K562 (cell line): ENCODE data around the gene SLC15A1. TPM values are rescaled to one million over a fixed set of nuclear protein-coding genes. Genes with fewer than 3 reads are reported as not detected.

Experiments
- ATAC-seq: fragments of 200-7000 bp; cut with Tn5 transposase; 3 replicates; pipeline ENCODE4 v1.9.1; 2020; ENCODE audit warnings: moderate library complexity
- BruUV-seq: library from RNA; stranded (reverse); fragments of 400-500 nt; replicated peaks from 2 replicates; lab custom pipeline; 2021; lab: Mats Ljungman, UMichigan
- CTCF ChIA-PET: fragments of 300-600 bp; formaldehyde crosslinking; extraction: SDS; loops from one replicate; lab custom pipeline; 2021; ENCODE audit warnings: low intra/inter-chr PET ratio; lab: Yijun Ruan, JAX
- POLR2A ChIA-PET: fragments of 300-600, 350-650 bp; sonication (Branson Sonifier 250); formaldehyde crosslinking; extraction: SDS; loops from one replicate; lab custom pipeline; 2021; ENCODE audit warnings: antibody characterized with exemption, inconsistent platforms; lab: Yijun Ruan, JAX
- DNase-seq, 4 experiments: peaks; one replicate each; pipeline versions ENCODE4 v3.0.0 to v3.0.0-alpha.2; 2011 to 2018; ENCODE audit warnings: low spot score in 3 of 4, mixed read lengths in 3 of 4; ENCODE audit errors: extremely low read depth in 1 of 4
- FAIRE-seq: peaks from 2 replicates; lab custom pipeline; 2011; peaks lifted over from hg19 to GRCh38; lab: Jason Lieb, UNC
- H2AFZ ChIP-seq: 2 replicates; pipeline ENCODE4 v1.6.0; 2011; ENCODE audit warnings: low read depth, low read length, control low read depth, inconsistent platforms
- H3K27ac ChIP-seq: fragments of 200-600 bp; 3 replicates; pipeline ENCODE4 v1.8.0; 2011; ENCODE audit warnings: low read depth, mild to moderate bottlenecking, control low read depth, inconsistent platforms, low read length, moderate library complexity, mixed read lengths; ENCODE audit errors: extremely low read depth
- H3K27me3 ChIP-seq, 2 experiments: fragments of 300-600 bp in 1 of 2; 2 replicates in 1 of 2; 3 replicates in 1 of 2; pipeline versions ENCODE4 v1.6.0 to v1.8.0; 2011; ENCODE audit warnings: inconsistent platforms in 2 of 2, low read length in 2 of 2, mild to moderate bottlenecking in 1 of 2, mixed read lengths in 1 of 2, moderate library complexity in 1 of 2; ENCODE audit not compliant: control insufficient read depth in 2 of 2, insufficient read depth in 2 of 2
- H3K36me3 ChIP-seq: fragments of 300-600 bp; 3 replicates; pipeline ENCODE4 v1.8.0; 2011; ENCODE audit warnings: mild to moderate bottlenecking, low read length, inconsistent platforms; ENCODE audit not compliant: control insufficient read depth, insufficient read depth
- H3K4me1 ChIP-seq, 2 experiments: fragments of 200-600 bp in 1 of 2; replicated peaks in 1 of 2; 2 replicates in 1 of 2; 3 replicates in 1 of 2; pipeline versions ENCODE4 v1.5.1 to v1.8.0; 2011; ENCODE audit warnings: inconsistent platforms in 2 of 2, low read length in 2 of 2, mild to moderate bottlenecking in 1 of 2, mixed read lengths in 1 of 2, moderate library complexity in 1 of 2; ENCODE audit not compliant: control insufficient read depth in 2 of 2, insufficient read depth in 2 of 2
- H3K4me2 ChIP-seq: 2 replicates; pipeline ENCODE4 v1.6.1; 2011; ENCODE audit warnings: low read length, control low read depth, inconsistent platforms, mixed read lengths; ENCODE audit not compliant: insufficient read depth
- H3K4me3 ChIP-seq: fragments of 200-600 bp; sonication (generic), shearing (Covaris generic); 2 replicates; pipeline ENCODE4 v1.5.1; 2016; ENCODE audit warnings: control low read depth, inconsistent platforms
- H3K79me2 ChIP-seq: fragments of 200-600 bp; 3 replicates; pipeline ENCODE4 v1.8.0; 2011; ENCODE audit warnings: low read length, inconsistent platforms; ENCODE audit not compliant: control insufficient read depth, insufficient read depth
- H3K9ac ChIP-seq, 2 experiments: 2 replicates each; pipeline versions ENCODE4 v1.6.0 to v1.6.1; 2011; ENCODE audit warnings: low read depth in 2 of 2, low read length in 2 of 2, control low read depth in 1 of 2, inconsistent platforms in 1 of 2, mild to moderate bottlenecking in 1 of 2, mixed read lengths in 1 of 2; ENCODE audit not compliant: insufficient read depth in 1 of 2
- H3K9me1 ChIP-seq: one replicate; pipeline ENCODE4 v1.6.0; 2011; ENCODE audit warnings: inconsistent platforms, mild to moderate bottlenecking, low read length, moderate library complexity; ENCODE audit not compliant: control insufficient read depth, insufficient read depth
- H3K9me3 ChIP-seq: replicated peaks from 2 replicates; pipeline ENCODE4 v1.5.1; 2011; ENCODE audit warnings: low read depth, low read length, inconsistent platforms; ENCODE audit not compliant: control insufficient read depth, insufficient read depth
- H4K20me1 ChIP-seq: replicated peaks from 2 replicates; pipeline ENCODE4 v1.6.1; 2011; ENCODE audit warnings: low read length, inconsistent platforms, mixed read lengths; ENCODE audit not compliant: control insufficient read depth, insufficient read depth
- CEBPG ChIP-seq, 3 experiments: fragments of 200-800 bp in 1 of 3; sonication (Bioruptor generic) in 1 of 3; sonication (generic) in 1 of 3; formaldehyde crosslinking in 1 of 3; IDR thresholded peaks in 2 of 3; conservative IDR thresholded peaks in 1 of 3; 2 replicates each; pipeline versions ENCODE4 v1.6.1 to v1.8.0; 2016 to 2022; ENCODE audit warnings: missing compliant biosample characterization in 2 of 3, missing genetic modification characterization in 2 of 3, mild to moderate bottlenecking in 1 of 3, missing genetic modification reagents in 1 of 3
- CSDE1 ChIP-seq, 2 experiments: fragments of 450-650 bp; IDR thresholded peaks; 2 replicates each; pipeline ENCODE4 v1.6.1; 2016; ENCODE audit warnings: mild to moderate bottlenecking in 1 of 2
- KDM1A ChIP-seq, 2 experiments: fragments of 450-650 bp; IDR thresholded peaks; 2 replicates each; pipeline ENCODE4 v1.6.1; 2016; ENCODE audit warnings: mild to moderate bottlenecking in 2 of 2
- MEF2D ChIP-seq: conservative IDR thresholded peaks from 2 replicates; pipeline ENCODE4 v1.6.1; 2016; ENCODE audit warnings: low read depth, missing genetic modification characterization, missing compliant biosample characterization
- SPI1 ChIP-seq: IDR thresholded peaks from 2 replicates; pipeline ENCODE4 v1.6.1; 2011; ENCODE audit warnings: low read depth, low read length, control low read depth, borderline replicate concordance
- WGBS: fragments of 100-300 bp; shearing (Covaris generic); methylation state at CpG from one replicate; pipeline ENCODE4 v1.1.6; 2016; ENCODE audit warnings: low coverage, mixed read lengths; ENCODE audit not compliant: insufficient coverage; ENCODE audit errors: missing lambda C conversion rate; 5-methylcytosine and 5-hydroxymethylcytosine counted together
- in situ Hi-C: fragments of 300-500 bp; cut with MboI; formaldehyde crosslinking; loops from 4 replicates; pipeline ENCODE4 v1.15.0; 2018; ENCODE audit warnings: inconsistent platforms, mixed read lengths
- intact Hi-C: fragments of 100-400 bp; cut with micrococcal nuclease; formaldehyde crosslinking; loops from 2 replicates; pipeline ENCODE4 v1.14.2; 2022
- polyA plus RNA-seq, 8 experiments: library from polyadenylated mRNA; depleted of rRNA in 4 of 8; stranded (reverse) in 5 of 8; unstranded in 3 of 8; fragments of >200 nt; fragmentation: Nextera tagmentation in 2 of 8; fragmentation: Illumina TruSeq in 1 of 8; extraction: Ambion mirVana in 2 of 8; extraction: Trizol in 1 of 8; gene quantifications; 2 replicates each; pipeline versions ENCODE4 v1.2.1 to v1.2.3, GENCODE V29; 2011 to 2014; ENCODE audit warnings: inconsistent platforms in 1 of 8, missing spikeins in 1 of 8
- total RNA-seq, 7 experiments: library from RNA; depleted of rRNA in 6 of 7; stranded (reverse); fragments of >200 nt in 6 of 7; fragmentation: Illumina TruSeq in 2 of 7; extraction: Trizol in 2 of 7; gene quantifications; 2 replicates each; pipeline versions ENCODE4 v1.2.1 to v1.2.3, GENCODE V29; 2011 to 2021; ENCODE audit warnings: low replicate concordance in 1 of 7

Gene SLC15A1
- total and polyA plus RNA-seq, 9 of the 15 experiments (the other 6 are each of a cell fraction or from before 2014, with no cell fraction given) = not detected

GRCh38 chr13:98651744-98652143 lies 100.7 kb downstream of the SLC15A1 start:
- H3K9ac ChIP-seq = no peak overlapping the region
- ChIA-PET CTCF (interaction anchor here (1.5 kb wide), 1 partner anchor 207 kb away, joined by 4 read pairs; no protein-coding TSS in a partner anchor), POLR2A (no interaction called here)
- H3K9me1 ChIP-seq = no peaks in the 10 kb centered on the region
- peaks cover 11 to 45% of the 10 kb centered on the region in 2 experiments; a peak in 4 of 5 replicates for H3K27me3 ChIP-seq
- TF ChIP-seq CSDE1 (IDR thresholded peaks at IDR 0.05) (no peak), KDM1A (IDR thresholded peaks at IDR 0.05) (no peak), CEBPG (CRISPR knock-in tag; IDR thresholded peaks at IDR 0.05) (no peak), CEBPG (tag; conservative IDR thresholded peaks at IDR 0.05 in 1 of 2, IDR thresholded peaks at IDR 0.05 in 1 of 2) (no peak)
- FAIRE-seq (no peak), ATAC-seq (no peak), DNase-seq (no peak)
- 0% methylated on average over 5 of the region's 6 CpGs for WGBS
- H3K27ac ChIP-seq = no peak overlapping the region
- H3K36me3 ChIP-seq = no peaks in the 10 kb centered on the region
- no peaks in the 10 kb centered on the region; the same call in 1 of the 2 replicates for H4K20me1 ChIP-seq
- H3K4me2 ChIP-seq = no peak overlapping the region
- in situ Hi-C loops = no loop called here
- no peaks in the 10 kb centered on the region for H3K9me3 ChIP-seq
- H3K4me1 ChIP-seq = no peaks in the 10 kb centered on the region
- H2AFZ ChIP-seq = no peak overlapping the region
- intact Hi-C loops = no loop called here
- no TSS peak for BruUV-seq
- no peak overlapping the region for H3K4me3 ChIP-seq
- H3K79me2 ChIP-seq = no peaks in the 10 kb centered on the region

GRCh38 chr13:98650396-98651107 lies 101.9 kb downstream of the SLC15A1 start:
- DNase-seq (no peak), ATAC-seq (no peak), FAIRE-seq (no peak)
- H3K9ac ChIP-seq = no peak overlapping the region
- H3K36me3 ChIP-seq = no peaks in the 10 kb centered on the region
- BruUV-seq = no TSS peak
- no peaks in the 10 kb centered on the region for H3K9me3 ChIP-seq
- CTCF ChIA-PET = interaction anchor here (1.5 kb wide), 1 partner anchor 205 kb away, joined by 4 read pairs; no protein-coding TSS in a partner anchor
- intact Hi-C loops = no loop called here
- no peaks in the 10 kb centered on the region; the same call in 1 of the 2 replicates for H4K20me1 ChIP-seq
- TF ChIP-seq SPI1 (peak; percentile 17; the same call in 1 of the 2 replicates), MEF2D (tag) (no peak)
- no peak overlapping the region for H3K27ac ChIP-seq
- H3K4me3 ChIP-seq = no peak overlapping the region
- H3K4me2 ChIP-seq = no peak overlapping the region
- 2% methylated on average over 12 of the region's 12 CpGs for WGBS
- peaks cover 6 to 43% of the 10 kb centered on the region in 2 experiments; a peak in 4 of 5 replicates for H3K27me3 ChIP-seq
- H3K79me2 ChIP-seq = no peaks in the 10 kb centered on the region
- no peaks in the 10 kb centered on the region for H3K9me1 ChIP-seq
- no peaks in the 10 kb centered on the region for H3K4me1 ChIP-seq
- POLR2A ChIA-PET = no interaction called here
- in situ Hi-C loops = no loop called here
- no peak overlapping the region for H2AFZ ChIP-seq
